NCI-H2107 treated with DMSO at 0.1 percent for 48 hours (cell line): Measurements from ENCODE around the gene IGFBP5.
A peak's percentile ranks its signal among the peaks of the same experiment; 100 is the strongest.

ENCODE experiments used
- DNase-seq: peaks from one replicate; lab custom pipeline; 2025; ENCODE audit not compliant: unreplicated experiment; lab: John Stamatoyannopoulos, UW

IGFBP5 gene, protein sequence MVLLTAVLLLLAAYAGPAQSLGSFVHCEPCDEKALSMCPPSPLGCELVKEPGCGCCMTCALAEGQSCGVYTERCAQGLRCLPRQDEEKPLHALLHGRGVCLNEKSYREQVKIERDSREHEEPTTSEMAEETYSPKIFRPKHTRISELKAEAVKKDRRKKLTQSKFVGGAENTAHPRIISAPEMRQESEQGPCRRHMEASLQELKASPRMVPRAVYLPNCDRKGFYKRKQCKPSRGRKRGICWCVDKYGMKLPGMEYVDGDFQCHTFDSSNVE

DNA sequence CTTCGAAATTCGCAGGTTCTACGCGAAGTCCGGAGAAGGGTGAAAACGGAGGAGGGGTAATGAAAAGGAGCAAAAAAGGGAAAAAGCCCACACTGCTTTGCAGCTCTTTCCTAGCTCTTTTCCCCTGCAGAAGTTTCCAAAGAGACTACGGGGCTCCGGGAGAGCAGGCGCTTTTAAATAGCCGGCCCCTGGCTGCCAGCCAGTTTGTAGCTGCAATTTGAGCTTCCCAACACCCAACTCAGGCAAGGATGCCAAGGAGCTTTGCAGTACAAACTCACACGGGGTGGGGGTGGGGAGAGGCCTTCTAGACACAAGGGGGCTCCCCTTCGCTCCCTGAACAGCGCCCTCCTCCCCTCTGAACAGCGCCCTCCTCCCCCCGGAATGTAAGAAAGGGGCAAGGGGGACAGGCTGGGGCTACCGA is at the start of gene IGFBP5:
TSS of gene IGFBP5 (minus strand) at position 149 of the 421 bp plus-strand sequence. CDS start 774 bp downstream, outside the sequence.
- peak; percentile 78 for DNase-seq

DNA sequence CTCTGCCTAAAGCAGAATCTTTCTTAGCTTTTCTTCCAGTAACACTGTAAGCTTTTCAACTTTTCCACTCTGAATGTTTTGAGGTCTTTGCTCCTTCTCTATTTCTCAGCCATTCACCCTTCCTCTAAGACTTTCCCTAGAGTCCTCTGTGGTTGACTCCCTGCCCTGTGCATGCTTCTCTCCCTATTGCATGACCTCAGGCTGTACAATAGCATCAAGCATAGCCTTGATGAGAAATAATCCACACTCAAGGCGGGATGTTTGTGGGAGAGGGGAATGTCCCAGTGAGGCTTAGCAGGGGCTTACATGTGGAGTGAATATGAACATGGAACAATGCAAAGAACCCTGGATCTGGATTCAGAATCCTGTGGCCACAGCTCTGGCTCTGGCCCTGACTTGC is 48.4 kb upstream of the IGFBP5 start:
- no peak for DNase-seq

DNA sequence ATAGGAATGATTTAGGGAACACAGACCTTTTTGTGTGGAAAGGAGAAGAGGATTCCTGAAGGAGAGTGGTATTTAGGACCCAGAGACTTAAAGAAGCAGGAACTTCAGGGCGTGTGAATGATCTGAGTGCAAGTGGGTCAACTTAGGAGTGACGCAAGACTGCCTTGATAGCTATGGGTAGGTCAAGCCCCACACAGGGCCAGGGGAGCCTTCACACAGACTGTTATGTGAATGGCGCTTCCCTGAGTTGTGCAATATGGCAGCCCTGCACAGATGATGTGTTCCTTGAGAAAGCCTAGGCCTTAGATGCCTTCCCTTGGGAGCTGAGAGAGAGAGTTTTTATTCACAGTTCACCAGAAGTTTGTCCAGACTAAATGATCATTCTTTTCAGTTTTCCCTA is 47.1 kb upstream of the IGFBP5 start:
- no peak for DNase-seq

DNA sequence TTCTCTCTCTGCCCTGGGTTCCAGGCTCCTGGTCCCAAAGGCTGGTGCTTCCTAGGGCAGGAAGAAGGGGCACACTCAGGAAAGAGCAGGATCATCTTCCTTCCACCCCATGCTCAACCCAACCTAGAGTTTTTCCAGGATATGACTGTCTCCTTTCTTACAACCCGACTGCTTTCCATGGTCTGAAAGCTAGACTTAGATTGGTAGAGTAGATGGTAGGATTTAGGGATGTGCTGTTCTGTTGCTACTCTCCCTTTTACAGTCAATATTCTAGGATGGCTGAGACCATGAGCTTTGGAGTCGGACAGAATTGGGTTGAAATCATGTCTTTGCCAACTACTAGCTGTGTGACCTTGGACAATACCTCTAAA is 45.9 kb upstream of the IGFBP5 start:
- no peak for DNase-seq

DNA sequence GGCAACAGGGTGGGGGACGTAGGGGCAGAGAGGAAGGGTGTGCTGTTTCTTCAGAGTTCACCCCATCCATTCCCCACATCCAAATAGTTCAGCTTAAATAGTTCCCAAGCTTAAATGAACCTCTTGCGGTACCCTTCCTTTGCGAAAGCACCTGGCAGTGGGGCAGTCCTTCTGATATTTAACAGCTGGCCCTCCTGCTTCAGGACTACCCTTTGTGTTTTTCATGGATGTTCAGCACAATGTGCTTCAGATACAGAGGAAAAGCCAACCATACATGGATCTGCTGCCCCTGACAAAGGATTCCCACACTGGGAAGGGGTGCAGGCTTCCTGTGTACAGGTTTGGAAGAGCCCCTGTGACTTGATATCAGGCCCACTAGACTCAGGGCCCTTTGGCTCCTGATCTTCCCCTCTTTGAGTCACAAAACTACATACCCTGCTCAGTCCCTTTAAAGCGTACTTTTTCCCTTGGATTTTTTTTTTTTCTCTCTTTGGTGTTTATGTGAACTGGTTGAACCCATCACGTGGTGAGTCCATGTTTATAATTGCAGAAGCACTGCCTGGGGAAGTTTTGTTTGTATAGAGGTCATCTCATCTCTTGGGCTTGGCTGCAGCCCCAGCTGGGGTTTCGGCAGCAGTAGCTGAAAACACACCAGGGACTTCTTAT is 45.3 kb upstream of the IGFBP5 start:
- DNase-seq, result no peak

DNA sequence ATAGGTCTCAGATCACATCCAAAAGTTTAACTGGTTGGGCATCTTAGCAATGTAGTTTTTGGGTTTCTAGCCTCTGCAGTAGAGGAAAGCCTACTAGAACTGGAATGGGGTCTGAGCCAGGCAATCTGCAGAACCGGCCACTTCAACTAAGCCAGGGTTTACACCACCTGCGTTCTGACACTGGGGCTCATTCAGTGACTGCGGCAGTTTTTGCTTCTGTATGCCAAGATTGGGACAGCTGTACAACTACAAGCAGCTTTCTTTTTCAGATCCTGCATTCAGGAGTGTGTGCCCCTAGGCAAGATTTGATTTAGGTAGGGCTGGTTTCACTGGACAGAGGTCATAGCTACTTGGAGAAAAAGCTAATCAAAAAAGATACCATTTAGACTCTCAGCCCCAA is 43.7 kb upstream of the IGFBP5 start:
- no peak for DNase-seq

DNA sequence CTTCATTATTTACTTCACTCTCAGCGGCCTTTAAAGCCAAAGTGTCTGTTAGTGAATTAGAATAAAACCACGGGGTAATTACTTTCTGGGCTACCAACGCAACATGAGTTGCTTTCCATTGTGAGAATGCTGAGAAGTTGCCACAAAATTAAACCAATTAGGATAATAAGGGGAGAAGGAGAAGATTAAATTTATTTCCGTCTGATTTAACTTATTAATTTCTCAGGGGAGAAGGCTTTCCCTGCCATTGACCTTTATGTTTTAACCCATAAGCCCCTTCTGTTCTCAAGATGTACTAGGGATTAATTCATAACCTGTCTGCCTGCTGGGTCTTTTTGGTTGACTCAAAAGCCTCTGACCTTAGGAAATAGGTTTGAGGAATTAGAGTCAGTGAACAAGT is 42.3 kb upstream of the IGFBP5 start:
- DNase-seq, result no peak

DNA sequence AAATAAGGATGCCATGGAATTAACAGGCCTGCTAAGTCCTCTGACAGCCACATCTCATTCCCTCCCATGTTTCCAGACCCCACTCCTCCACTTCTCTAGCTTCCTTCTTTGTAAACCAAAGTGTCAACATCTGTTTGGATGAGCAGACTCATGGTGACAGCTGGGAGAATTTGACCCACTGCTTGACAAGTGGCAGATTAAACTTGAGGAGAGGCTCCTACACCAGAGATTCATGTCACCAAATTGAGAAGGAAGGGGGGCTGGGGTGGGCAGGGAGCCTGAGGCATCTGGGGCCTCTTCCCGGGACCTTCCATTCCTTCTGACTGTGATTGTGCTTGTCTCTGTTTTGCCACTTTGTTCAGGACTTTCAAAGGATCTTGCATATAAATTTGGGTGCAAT is 41.0 kb upstream of the IGFBP5 start:
- DNase-seq, result no peak

DNA sequence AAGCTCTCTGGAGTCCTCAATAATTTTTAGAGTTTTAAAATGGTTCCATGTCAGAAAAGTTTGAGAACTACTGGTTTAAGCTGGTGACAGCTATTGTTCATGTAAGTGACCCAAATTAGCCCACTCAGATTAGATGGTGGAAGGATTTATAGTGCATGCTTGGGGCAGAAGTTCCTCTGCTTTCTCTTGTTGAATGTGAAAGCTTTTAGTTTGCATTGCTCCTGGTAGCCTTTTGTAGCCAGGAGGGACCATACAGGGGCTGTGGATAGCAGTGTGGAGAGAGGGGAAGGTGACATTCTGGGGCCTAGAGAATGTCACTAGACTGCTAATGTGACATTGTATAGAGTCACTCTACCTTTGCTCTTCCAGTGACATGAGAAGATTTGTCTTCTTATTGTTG is 40.3 kb upstream of the IGFBP5 start:
- no peak for DNase-seq

DNA sequence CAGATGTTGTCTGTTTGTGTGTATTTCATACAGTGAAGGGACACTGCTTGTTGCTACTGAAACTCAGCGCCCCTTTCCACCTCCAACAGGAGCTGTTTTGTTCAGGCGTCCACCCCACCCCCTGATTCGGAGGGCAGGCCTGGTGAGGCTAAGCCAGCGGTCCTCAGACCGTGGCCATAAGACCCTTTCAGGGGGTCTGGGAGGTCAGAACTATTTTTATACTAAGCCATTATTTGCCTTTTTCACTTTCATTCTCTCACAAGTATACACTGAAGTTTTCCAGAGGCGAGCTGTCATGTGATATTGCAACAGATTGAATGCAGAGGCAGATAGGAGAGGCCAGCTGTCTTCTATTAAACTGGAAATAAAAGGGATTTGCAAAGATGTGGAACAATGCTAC is 39.7 kb upstream of the IGFBP5 start:
- no peak for DNase-seq

DNA sequence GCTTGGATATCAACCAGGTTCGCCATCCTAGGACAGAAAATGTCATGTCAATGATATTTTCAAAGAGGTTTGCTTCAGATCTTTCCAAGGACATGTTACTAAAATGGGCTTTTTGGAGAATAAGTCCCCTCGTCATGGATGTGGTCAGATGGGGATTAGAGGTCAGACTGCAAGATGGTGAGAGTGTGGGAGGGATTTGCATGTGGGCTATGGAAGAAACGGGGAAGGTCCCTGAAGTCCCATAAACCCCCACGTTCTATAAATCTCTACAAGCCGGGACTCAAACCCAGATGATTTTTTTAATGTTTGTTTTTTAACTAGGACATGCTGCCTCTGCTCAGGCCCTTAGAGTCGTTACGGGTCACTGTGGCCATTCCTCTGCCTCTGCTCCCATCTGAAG is 37.7 kb upstream of the IGFBP5 start:
- no peak for DNase-seq

DNA sequence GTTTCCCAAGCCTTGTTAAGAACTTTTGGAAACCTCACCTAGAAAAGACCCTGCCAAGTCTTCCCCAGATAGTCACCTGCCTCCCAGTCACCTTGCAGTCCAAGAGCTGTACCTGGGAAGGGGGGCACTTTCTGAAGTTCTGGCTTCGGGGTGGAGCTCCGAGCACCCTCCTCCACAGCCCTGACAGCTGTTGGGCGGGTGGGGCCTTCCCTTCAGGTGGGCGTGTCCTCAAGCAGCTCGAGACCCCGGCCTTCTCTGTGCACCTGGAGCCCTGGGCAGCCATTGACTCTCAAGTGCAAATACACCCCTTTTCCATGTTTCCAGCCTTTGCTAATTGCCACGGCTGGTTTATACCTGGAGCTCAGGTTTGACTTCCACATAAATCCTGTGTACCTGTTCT is 37.0 kb upstream of the IGFBP5 start:
- no peak for DNase-seq

DNA sequence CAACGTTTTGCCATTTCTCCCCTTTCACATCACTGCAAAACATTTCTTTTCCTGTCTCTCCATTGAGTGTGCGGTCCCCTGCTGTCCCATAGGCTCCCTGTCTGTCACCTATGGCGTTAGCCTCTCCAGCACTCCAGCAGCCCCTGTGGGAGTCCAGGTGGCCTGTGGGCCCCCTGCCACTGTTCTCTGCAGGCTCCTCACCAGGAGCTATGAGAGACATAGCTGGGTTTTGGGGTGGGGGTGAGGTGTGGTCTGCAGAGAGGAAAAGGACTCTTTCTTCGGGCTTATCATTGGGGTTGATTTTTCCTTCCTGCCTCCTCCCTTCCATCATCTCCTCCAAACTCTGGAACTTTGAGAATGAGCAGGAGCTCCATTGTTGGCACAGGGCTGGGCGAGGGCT is 36.1 kb upstream of the IGFBP5 start:
- DNase-seq, result no peak

DNA sequence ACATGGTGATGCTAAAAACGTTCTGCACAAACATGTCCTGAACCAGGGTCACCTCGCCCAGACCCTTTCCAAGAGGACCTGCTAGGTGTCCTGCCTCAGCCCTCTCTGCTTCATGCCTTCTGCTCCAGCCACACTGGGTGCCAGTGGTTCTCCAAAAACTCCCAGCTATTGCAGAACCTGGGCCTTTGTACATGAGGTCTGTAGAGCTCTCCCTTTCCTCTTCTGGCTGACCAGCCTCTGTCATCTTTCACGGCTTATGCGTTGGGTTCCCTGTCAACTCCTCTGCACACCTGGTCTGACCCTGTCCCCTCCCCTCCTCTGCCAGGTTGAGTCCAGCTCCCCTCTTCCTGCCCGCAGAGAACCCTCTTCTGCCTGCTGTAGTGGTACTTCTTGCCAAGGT is 35.5 kb upstream of the IGFBP5 start:
- DNase-seq, result no peak

DNA sequence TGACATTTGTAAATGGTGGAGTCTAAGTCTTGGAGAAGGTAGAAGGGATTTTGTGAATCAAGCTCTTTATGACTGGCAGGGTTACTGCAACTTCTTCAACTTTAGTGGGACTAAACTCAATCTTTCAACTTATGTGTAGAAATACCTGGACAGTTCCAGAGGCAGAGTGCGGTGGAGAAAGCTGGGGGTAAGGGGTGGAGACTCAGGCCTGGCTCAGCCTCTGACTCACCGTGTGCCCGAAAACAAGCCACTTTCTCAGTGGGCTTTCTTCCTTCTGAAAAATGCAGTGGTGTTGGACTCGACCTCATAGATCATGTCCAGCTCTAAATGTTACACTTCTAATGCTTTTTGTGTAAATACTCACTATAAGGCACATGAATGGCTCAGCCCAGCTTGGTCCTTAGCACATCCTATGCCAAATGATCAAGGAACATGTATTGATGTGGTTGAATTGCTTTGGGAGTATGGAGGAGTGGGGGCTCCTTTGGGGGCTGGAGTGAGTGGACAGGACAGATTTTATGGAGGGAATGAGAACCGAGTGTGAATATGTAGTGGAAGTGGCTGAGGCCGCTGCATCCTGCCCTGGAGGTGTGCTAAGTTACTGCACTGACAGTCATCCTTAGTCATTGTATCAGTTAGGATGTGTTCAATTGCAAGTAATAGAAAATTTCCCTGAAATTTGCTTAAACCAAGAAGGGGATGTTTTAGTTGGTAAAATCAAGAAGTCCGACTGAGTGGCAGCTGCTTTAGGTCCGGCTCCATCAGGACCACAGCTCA is 32.2 kb upstream of the IGFBP5 start:
- DNase-seq, result no peak

DNA sequence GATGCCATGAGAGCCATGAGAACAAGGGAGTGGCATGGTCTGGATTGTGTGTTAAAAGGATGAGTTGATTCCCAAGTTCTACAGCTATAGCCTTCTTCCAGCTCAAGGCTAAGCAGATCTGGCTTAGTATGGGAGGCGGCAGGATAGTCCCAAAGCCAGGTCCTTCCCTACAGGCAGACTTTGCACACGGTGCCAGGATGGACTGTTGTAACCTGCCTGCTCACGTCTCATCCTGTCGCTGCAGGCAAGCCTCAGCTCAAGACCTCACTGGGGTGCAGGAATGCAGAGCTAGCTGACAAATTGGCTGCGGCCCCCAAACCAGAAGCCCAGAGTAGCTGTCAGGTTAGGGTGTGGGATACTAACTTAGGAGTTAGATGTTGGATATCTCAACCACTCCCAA is 28.8 kb upstream of the IGFBP5 start:
- DNase-seq, result no peak

DNA sequence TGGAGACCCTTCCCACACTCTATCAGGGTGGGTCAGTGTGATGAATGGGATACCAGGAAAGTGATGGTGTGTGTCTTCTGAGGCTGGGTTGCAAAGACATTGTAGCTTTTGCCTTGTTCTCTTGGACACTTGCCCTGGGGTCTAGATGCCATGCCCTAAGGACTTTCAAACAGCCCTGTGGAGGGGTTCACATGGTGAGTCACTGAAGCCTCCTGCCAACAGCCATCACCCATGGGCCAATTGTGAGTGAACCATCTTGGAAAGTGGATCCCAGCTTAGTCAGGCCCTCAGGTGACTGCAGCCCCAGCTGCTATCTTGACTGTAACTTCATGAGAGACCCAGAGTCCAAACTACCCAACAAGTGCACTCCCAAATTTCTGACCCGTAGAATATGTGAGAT is 25.8 kb upstream of the IGFBP5 start:
- no peak for DNase-seq

DNA sequence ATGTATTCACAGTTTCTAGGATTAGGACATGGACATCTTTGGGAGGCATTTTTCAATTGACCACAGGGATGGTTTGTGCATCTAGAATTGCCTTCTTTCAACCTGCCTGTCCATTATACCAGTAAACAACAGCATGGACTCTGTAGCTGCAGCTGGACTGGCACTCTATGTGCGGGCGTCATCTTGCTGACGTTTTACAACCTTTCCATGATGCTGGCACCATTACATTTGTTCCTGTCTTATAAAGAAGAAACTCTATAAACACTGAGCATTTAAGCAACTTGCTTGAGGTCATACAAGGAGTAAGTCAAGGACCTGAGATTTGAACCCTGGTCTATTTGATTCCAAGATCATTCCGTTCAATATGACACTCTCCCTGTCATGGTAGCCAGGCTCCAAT is 25.4 kb upstream of the IGFBP5 start:
- no peak for DNase-seq

DNA sequence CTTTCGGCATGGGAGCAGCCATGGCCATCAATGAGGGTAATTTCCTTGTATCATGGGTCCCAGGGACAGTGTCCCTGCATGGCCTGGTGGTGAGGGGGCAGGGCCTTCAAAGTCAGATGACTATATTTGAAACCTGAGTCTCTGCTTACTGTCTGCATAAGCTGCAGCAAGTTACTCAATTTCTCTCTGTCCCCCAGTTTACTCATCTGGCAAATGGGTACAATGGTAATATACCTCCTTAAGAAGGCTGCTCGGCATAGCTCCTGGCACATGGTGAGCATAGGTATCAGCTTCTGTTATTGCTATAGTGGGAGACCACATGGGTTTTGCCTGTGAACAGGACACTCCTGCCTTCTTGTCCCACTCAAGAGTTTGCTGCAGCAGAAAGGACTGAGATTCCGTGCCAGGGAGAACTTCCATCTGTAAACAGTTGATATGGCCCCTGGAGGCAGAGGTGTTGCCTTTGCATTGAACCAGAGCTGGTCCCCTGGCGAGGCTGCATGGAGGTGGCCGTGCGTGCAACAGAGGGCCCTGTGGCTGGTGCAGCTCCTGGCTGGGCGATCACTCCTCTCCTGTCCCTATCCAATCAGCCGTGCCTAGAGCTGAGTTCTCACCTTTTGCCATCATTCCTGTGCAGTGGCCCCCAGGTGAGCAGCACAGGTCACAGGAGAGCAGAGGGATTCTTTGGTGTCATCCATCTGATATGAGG is 22.7 kb upstream of the IGFBP5 start:
- DNase-seq, result no peak

DNA sequence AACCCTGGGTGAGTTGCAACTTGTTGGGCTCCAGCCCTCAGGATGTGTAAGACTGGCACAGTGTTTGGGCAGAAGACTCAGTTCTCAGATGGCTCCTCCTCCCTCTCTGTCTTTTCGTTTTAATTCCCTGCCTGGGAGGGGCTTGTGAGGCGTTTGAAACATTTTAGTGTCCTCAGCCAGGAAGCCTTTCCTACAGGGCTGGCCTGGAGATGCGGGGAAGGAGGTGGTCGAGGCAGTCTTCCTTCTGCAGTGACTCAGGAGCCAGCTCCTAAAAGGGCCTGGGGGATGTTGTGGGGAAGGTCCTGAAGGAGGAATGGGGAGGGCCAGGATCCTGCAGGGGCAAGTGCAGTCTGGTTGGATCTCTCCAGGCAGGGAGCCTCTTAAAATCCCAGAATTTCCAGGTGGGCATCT is 22.1 kb upstream of the IGFBP5 start:
- DNase-seq, result no peak

DNA sequence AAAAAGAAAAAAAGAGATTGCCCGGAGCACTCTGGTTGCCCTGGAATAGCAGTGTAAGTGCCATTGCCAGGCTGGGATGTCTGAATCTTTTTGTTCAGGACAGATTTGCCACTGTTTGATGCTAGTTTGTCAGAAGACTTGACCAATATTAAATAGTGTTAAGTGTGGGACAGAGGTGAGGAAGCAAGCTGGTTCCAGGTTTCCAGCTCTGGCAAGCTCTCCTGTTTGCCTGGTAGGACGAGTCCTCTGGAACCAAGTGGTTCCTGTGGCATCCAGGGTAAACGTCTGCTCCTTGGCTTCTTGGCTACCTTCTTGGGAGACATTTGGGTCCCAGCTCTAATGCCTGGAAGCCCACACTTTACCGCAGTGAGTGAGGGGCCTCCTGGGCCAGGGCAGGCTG is 20.8 kb upstream of the IGFBP5 start:
- DNase-seq, result no peak
